Putamen (tissue), 1 donor: ENCODE results near the gene MAGEE2.
"Not testable (repeated sequence)": the region's sequence is repeated elsewhere in the genome, so short reads cannot be mapped to it uniquely, and the experiment has no call there.

Experiments
- DNase-seq: peaks from one replicate; pipeline ENCODE4 v3.0.0-alpha.2; 2016; ENCODE audit warnings: low spot score

The MAGEE2 gene, protein sequence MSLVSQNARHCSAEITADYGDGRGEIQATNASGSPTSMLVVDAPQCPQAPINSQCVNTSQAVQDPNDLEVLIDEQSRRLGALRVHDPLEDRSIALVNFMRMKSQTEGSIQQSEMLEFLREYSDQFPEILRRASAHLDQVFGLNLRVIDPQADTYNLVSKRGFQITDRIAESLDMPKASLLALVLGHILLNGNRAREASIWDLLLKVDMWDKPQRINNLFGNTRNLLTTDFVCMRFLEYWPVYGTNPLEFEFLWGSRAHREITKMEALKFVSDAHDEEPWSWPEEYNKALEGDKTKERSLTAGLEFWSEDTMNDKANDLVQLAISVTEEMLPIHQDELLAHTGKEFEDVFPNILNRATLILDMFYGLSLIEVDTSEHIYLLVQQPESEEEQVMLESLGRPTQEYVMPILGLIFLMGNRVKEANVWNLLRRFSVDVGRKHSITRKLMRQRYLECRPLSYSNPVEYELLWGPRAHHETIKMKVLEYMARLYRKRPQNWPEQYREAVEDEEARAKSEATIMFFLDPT

GRCh38 chrX:75784680-75785491, at the start of gene MAGEE2:
MAGEE2 (minus strand) TSS chrX:75785254; CDS start chrX:75785051, 203 bp downstream.
- peak; percentile 20 for DNase-seq

DNA sequence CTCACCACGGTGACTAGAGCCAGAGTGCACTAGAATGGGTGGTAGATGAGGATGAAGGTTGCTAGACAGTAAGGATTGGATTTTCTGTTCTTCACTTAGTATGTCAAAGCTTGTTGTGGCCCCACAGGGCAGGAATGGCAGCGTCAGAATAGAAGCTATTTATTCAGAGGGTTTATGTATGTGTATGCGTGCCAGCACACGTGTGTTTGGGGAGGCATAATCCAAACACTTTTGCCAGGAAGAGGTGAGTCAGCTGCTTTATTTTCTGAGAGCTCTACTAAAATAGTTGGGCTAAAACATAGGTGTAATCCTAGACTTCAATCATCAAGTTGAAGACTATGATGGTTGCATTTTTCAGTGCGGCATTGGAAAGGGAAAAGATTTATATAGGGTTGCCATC, 1.2 kb upstream of the MAGEE2 start:
- no peak for DNase-seq

DNA sequence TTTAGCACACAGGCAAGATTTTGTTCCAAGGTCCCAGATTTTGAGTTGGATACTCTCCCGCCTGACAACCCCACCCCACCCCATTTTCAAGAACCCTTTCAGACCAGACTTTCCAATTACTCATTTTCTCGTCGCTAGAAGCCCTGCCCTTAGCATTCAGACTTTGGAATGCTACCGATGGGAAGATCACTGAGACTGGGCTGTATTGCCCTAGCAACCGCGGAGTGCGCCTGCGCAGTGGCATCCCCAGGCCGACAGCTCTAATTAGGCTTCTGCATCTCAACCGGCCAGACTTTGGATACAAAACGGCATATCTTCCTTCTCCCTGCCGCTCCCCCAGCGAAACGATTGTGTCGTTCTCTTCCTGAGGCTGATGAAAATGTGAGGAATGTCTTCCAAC, 3.4 kb downstream of the MAGEE2 start:
- peak; percentile 58 for DNase-seq

DNA sequence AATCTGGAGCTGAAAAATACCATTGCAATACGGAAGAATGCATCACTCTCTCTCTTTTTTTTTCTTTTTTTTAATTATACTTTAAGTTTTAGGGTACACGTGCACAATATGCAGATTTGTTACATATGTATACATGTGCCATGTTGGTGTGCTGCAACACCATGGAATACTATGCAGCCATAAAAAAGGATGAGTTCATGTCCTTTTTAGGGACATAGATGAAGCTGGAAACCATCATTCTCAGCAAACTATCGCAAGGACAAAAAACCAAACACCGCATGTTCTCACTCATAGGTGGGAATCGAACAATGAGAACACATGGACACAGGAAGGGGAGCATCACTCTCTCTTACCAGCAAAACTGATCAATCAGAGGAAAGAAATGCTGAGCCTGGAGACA, 17.0 kb downstream of the MAGEE2 start:
- not testable (repeated sequence) for DNase-seq

DNA sequence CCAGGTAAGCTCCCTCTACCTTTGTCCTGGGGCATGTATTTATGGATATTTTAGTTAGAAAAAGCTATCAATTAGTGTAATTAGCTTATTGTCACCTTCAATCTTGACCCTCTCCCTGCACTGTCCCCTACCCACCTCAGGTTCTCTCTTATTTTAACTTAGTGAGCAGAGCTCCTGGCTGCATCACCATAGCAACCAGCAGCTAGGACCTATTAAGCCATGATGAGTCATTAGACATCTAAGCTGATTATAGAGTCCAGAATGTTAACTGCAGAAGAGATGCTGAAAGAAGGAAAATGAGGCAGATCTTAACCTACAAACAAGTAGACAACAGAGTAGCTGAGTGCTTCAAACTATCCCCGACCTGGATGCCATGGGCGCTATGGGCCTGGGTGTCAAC, 36.6 kb downstream of the MAGEE2 start:
- DNase-seq, result no peak

DNA sequence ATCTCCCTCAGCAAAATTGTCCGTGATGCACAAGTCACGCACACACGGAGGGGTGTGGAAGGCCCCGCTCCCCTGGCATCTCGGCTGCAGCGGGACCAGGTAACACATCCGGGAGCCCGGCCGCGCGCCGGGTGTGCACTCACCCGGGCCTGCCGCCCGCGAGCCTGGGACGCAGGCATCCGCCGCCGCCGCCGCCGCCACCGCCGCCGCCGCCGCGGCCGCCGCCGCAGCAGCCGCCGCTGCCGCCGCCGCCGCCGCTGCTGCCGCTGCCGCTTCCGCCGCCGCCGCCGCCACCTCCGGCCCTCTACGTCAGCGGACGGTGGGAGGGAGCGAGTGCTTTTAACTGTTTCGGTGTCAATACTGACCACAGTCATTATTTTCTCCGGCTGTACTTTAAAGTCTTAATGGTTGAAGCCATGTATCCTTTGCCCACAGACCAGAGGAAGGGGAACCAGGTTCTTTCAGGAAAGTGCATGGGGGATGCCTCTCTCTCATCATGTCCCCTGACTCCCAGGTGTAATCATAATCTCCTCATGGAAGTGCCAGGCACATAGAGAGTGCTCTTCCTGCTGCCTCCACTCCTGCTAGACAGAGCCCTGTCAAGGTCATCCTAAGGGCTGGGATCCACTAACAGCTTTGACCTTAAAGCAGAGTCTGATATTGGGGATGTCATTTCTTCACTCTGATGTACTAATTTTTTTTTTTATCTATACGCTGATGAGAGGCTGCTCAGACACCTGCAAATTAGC, 38.0 kb downstream of the MAGEE2 start:
- peak; percentile 2 for DNase-seq
